HG02840 (cell line): ENCODE data around the gene LCA5L.
"Not testable (repeated sequence)": the region's sequence is repeated elsewhere in the genome, so short reads cannot be mapped to it uniquely, and the experiment has no call there.

Source experiments
- ATAC-seq: cut with Tn5 transposase; IDR thresholded peaks from one replicate; pipeline ENCODE4 v1.9.1; 2021; ENCODE audit warnings: mild to moderate bottlenecking, moderate library complexity, moderate number of reproducible peaks; ENCODE audit not compliant: unreplicated experiment, low FRiP score

Gene LCA5L

DNA sequence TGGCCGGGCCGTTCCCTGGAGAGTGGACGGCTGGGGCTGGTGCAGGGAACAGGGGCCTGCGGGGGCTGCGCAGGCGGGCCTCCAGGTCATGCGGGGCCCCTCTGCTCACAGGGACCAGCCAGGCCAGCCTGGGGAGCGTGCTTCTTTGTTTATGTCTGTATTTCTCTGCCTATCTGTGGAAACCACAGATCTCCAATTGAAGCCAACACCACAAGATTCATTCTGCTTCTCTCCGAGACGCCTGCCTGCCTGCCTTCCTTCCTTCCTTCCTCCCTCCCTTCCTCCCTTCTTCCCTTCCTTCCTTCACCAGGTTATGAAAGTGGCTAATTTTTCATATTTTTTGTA, 56.8 kb downstream of the LCA5L start:
- peak; percentile 7 for ATAC-seq

DNA sequence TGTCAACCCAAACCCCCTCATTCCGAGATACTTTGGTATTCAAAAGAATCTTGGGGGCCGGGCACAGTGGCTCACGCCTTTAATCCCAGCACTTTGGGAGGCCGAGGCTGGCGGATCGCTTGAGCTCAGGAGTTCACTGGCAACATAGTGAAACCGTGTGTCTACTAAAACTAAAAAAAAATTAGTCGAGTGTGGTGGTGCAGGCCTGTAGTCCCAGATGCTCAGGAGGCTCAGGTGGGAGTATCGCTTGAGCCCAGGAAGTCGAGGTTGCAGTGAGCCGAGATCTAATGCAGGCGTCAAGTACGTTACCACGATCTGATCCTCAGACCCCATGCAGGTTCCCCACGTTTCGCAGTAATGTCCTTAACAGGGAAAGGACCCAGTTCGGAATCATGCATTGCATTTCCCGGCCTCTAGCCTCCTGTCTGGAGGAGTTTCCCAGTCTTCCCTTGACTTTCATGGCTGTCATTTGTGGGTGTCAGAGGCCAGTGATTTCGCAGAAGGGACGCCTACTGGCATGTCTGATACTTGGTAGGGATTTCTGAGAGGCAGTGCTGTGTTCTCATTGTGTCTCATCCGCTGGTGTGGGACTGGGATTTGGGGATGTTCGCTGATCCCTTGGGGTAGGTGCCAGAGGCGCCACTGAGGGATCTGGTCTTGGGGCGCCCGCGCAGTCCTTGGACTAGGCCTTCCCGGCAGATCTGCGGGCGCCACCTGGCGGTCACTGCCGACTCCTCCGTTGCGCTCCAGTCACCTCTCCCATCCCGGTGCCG, 57.4 kb downstream of the LCA5L start:
- ATAC-seq, result peak; percentile 70

DNA sequence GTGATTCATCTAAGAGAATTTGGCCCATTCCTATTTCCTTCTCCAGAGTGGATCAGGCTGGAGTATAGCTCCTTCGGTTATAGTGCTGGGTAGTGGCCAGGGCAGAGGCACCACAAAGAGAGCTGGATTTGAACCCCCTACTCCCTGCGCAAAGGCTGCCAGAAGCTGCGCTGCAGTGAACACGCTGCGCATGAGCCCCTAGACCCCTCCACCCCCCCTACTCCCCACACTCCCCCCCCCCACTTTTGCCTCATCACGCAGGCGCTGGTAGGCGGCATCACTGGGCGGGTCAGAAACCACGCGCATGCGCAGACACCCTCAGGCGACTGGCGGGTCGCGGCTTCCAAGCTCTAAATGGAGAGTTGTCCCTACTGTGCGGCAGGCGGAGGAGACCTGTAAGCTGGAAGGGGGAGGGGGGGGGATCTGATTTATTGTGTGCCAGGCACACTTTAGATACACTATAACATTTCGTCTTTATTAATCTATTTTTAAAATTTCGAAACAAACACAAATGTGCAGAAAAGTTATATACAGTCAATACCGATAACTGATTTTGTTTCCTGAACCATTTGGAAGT, 58.0 kb downstream of the LCA5L start:
- ATAC-seq, result no peak

DNA sequence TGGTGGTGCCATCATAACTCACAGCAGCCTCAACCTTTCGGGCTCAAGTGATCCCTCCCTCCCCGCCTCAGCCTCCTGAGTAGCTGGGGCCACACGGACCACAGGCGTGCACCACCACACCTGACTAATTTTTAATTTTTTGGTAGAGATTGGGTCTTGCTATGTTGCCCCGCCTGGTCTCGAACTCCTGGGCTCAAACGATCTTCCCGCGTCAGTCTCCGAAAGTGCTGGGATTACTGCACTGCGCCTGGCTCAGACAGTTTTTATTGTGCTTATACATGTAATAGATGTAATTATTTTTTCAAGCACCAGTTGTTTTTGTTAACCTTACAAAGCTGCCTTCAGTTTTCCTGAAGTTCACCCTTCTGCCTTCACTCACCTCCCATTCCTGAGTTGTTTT, 58.7 kb downstream of the LCA5L start:
- ATAC-seq, result no peak

DNA sequence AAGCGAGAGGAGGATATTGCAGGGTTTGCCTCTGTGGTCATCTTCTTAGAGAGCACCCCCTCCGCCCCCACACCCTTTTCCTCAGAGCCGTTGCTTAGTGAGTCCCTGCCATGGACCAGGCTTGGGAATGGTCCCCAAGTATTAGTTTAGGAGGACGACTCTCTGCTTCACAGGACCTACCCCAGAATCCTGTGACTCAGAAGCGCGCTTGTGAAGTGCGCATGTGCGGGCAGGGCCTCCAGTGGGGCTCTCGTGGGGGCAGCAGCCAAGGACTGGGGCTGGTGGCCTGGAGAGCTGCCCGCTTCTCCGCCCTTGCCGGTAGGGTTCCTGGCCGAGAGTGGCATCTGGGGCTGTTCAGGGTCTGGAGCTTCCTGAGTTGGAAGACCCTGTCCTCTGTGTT, 59.4 kb downstream of the LCA5L start:
- no peak for ATAC-seq

DNA sequence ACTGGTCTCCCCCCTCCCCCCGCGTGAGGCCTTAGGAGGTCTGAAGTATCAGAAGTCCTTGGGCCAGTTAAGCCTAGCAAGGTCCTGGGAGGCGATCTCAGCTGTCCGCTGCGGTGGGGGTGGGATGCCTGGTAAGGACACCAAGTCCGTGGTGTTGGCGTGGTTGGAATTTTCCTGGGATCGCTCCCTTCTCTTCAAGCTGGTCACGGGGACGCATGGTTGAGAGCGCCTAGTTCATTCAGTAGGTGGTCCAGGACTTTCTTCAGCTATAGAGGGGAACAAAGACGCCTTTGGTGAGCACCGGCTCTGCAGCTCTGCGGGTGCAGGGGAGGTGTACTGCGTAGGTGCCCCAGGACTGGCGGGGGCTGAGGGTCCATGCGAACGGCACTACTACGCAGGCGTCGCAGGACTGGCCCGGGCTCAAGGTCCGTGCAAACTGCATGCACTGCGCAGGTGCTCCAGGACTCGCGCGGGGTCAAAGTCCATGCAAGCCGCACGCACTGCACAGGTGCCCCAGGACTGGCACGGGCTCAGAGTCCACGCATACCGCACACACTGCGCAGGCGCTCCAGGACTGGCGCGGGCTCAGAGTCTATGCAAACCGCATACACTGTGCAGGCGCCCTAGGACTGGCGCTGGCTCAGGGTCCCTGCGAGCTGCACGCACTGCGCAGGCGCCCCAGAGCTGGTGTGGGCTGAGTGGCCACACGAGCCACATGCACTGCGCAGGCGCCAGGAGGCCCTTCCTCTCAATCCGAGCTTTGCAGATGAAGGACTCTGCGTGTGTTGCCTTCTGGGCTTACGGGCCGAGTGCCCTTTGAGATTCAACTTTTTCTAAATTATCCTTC, 60.1 kb downstream of the LCA5L start:
- ATAC-seq, result no peak

DNA sequence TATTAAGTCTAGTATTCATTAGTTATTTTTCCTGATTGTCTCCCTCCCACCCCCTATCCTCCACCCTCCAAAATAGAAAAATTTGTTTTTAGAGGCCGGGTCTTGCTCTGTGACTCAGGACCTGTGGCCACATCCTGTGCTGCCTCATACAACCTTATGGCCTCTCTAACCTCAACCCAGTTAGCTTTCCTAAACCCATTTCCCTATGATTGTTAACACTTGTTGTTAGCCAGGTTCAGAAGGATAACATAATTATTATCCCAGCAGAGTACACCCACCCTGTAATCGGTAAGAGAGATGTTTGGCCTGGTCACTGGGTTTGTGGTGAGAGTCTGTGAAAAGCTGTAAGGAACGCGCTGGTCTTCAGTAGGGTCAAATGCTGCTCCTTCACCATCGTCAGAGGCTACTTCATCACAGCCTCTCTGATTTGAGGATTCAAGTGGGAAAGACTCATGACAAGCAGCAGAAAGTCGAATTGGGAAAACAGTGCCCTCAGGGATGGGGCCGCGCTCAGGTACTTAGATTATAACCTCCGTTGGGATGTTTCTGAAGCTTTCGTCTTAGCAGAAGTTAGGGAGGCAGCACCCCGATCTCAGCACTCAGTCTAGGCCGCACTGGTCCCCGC, 60.8 kb downstream of the LCA5L start:
- ATAC-seq, result no peak

DNA sequence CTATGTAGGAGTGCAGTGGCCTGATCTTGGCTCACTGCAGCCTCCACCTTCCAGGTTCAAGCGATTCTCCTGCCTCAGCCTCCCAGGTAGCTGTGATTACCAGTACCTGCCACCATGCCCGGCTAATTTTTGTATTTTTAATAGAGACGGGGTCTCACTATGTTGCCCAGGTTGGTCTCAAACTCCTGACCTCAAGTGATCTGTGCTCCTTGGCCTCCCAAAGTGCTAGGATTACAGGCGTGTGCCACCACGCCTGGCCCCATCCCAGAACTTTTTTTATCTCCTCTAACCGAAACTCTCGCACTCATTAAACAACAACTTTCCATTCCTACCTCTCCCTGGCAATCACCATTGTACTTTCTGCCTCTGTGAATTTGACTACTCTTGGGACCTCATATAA, 63.5 kb downstream of the LCA5L start:
- ATAC-seq, result not testable (repeated sequence)

DNA sequence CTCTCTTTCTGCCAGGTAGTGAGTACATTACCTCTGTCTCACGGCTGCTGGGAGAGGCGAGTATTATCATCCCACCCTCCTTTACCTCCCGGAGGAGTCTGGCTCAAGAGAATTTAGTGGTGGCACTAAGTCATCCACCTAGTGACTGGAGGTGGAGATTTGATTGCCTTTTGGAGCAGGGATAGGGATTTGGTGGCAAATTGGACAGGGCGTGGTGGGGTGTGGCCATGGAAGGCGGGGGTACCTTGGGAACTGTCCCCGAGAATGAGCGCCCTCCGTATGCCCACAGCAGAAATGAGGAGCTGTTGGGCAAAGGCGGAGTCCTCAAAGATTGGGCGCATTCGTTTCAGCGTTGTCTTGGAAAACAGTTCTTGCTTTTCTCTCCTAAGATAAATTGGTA, 64.6 kb downstream of the LCA5L start:
- ATAC-seq, result no peak

DNA sequence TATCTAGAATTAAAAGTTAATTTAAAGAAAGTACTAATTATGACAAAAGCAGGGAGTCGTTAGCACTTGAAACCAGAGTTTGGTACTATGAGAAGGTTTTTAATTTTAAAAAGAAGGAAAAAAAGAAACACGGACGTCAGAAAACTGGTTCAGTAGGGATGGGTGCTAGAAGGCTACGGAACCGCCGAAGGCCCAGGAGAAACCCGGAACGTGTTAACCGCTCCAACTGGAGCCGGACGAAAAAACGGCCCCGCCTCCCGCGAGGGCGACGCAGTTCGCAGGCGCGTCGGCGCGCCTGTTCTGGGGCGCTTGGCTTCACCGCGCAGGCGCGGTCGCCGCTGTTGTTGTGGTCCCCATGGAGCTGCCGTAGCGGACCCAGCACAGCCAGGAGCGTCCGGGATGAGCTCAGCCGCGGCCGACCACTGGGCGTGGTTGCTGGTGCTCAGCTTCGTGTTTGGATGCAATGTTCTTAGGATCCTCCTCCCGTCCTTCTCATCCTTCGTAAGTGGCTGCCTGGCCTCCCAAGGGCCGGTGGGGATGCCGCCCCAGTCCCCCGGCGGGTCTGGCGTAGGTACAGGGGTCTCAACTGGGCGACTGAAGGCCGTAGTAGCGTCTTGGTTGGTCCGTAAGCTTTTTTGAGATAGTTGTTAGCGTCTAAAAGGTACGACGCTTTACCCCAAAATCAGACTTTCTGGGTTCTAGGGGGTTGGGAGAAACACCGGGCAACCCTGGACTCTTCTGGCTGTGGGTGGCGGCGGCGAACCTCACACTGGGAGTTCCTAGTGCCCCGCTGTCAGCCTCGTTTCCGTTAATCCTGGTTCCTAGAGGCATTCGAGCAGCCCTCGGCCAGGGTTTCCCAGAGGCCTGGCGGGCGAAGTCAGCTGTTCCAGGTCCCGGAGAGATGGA, 65.3 kb downstream of the LCA5L start:
- ATAC-seq, result peak; percentile 93

DNA sequence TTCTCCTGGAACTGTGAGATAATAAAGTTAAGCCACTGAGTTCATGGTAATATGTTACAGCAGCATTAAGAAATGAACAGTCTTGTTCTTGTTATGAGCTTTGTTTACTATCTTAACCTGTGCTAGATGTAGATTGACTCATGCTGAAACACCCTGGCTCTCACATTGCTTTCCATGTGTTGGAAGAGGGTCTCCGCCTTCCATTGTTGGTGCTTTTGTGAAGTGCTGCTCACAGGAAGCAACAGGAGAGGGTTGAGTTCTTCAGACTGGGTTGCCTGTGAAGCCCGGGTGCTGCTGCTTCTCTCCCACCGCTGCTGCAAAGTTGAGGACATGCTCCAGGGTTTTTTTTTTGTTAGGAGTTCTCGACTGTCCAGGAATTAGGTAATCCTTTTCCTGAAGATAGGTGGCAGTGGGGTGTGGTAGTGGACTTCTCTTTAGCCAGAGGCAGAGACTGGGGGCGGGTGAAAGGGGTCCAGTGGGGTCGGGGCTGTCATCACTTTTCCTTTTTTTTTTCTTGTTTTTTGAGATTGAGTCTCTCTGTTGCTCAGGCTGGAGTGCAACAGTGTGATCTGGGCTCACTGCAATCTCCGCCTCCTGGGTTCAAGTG, 68.0 kb downstream of the LCA5L start:
- ATAC-seq, result no peak

DNA sequence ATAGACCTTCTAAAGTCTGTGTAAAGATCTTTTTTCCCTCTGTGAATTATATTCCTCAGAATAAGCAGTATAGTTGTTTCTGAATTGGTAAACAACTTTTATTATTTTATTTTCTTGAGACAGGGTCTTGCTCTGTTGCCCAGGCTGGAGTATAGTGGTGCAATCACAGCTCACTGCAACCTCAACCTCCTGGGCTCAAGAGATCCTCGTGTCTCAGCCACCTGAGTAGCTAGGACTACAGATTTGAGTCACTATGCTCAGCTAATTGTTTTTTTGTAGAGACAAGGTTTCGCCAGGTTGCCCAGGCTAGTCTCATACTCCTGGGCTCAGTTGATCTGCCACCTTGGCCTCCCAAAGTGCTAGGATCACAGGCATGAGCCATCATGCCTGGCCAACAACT, 70.1 kb downstream of the LCA5L start:
- ATAC-seq, result no peak

DNA sequence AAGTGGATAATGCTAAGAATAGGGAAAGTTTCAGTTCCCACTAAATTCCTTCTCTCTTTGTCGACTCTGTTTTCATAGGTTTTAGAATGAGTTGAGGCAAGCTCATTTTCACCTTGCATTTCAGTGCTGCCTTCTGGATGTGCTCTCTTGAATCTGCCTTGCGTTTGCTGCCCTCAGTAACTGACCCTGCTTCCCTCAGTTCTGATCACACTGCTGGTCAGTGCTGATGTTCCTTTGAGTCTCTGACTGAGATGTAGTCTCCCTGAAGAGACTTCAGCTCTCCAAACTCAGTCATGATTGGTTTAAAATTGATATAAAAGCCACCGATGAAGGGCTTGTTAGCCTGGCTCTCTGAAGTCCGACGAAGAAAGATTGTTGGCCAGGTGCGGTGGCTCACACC, 71.5 kb downstream of the LCA5L start:
- no peak for ATAC-seq

DNA sequence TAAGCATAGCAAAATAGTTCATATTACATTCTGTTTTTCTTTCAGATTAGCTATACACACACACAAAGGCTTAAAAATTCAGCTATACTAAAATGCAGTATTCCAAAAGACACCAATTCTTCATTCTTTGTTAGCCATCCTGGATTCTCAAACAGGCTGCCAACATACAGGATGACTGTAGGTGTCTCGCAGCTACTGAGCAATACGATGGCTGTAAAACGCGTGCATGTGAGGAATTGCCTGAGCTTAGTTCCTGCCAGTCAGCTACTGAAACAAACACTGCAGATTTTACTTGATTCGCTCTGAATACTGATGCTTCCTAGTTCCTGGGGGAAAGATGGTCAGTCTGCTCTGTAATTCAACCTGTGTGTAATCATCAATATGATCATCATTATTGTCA, 71.9 kb downstream of the LCA5L start:
- ATAC-seq, result no peak

DNA sequence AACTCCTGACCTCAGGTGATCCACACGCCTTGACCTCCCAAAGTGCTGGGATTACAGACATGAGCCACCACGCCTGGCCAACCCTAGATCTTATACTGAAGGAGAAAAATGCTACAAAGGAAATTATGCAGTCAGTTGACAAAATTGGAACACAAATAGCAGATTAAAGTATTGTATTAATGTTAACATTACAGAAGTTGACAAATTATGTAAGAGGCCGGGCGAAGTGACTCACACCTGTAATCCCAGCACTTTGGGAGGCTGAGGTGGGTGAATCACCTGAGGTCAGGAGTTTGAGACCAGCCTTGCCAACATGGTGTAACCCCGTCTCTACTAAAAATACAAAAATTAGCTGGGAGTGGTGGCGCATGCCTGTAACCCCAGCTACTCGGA, 75.7 kb downstream of the LCA5L start:
- not testable (repeated sequence) for ATAC-seq

DNA sequence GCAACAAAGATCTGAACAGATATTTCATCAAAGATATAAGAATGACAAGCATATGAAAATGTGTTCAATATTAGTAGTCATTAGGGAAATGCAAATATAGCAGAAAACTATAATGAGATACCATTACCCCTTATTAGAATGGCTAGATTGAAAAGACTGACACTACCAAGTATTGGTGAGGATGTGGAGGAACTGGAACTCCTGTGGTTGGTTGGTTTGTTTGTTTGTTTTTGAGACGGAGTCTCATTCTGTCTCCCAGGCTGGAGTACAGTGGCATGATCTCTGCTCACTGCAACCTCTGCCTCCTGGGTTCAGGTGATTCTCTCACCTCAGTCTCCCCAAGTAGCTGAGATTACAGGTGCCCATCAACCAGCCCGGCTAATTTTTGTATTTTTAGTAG, 77.8 kb downstream of the LCA5L start:
- ATAC-seq, result no peak

DNA sequence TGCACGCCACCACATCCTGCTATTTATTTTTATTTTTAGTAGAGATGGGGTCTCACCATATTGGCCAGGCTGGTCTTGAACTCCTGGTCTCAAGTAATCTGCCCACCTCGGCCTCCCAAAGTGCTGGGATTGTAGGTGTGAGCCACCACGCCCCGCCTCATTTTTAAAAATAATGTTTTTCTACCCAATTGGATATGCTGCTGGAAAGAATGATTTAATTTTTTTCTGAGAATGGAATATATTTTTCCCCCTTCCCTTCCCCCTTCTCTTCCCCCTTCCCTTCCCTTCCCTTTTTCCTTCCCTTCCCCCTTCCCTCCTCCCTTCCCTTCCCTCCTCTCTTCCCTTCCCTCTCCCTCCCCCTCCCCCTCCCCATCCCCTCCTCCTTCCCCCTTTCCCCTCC, 79.0 kb downstream of the LCA5L start:
- ATAC-seq, result no peak

DNA sequence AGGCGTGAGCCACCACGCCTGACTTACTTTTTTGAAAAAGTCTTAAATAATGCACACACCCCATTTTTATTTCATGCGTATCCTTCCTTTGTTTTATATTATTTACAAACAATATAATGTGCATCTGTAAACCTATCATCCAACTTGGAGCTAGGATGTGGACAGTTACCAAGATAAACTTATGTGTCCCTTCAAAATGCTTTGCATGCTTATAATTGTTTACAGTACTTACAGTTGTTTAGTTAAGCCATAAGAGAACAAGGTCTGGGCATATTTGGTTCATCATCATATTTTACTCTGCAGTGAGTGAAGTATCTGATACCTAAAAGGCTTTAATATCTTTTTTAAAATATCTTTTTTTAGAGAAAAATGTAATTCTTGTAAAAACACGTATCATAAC, 80.6 kb downstream of the LCA5L start:
- no peak for ATAC-seq

DNA sequence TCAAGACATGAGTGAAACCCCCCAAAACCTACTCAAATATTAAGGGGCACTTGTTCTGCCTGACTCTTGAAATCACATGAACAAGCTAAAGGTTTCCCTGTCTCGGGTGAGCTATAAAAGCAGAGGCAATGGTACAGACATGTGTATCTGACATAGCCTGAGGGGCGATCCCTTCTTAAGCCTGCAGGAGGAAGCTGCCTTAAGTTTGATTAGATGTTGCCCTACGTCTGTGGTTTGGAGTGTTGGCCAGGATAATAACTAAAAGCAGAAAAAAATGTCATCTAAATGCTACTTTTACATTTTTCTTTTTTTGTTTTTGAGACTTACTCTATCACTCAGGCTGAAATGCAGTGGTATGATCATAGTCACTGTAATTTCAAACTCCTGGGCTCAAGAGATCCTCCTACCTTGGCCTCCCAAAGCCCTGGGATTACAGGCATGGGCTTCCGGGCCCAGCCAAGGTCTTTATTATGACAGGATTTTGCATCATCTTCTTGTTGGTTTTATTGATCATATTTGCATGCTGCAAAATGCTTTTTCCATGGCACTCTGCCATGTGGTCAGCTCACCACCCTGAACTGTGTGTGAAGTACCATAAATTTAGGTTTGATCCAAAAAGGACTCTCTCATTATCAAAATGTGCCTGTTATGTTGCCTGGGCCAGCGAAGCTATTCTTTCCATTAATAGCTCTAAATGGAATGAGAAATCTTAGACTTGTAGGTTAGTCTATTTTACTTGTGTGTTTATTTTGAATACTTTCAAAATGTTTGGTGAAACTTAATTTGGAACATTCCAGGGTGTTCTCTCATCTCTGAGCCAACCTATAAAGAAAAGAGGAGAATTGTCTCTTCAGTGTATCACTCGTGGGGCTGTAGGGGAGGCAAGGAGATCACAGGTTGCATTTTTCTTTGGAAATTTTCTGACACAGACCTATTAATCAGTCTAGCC, 81.7 kb downstream of the LCA5L start:
- no peak for ATAC-seq
